ENCODE data around the gene XPO6. TPM values are rescaled to one million over a fixed set of nuclear protein-coding genes. Genes with fewer than 3 reads are reported as not detected.

Gene XPO6
- total and polyA plus RNA-seq, 2 of the 13 experiments (the other 11 are each of a cell fraction or from before 2014, with no cell fraction given): 109 to 129 TPM

DNA sequence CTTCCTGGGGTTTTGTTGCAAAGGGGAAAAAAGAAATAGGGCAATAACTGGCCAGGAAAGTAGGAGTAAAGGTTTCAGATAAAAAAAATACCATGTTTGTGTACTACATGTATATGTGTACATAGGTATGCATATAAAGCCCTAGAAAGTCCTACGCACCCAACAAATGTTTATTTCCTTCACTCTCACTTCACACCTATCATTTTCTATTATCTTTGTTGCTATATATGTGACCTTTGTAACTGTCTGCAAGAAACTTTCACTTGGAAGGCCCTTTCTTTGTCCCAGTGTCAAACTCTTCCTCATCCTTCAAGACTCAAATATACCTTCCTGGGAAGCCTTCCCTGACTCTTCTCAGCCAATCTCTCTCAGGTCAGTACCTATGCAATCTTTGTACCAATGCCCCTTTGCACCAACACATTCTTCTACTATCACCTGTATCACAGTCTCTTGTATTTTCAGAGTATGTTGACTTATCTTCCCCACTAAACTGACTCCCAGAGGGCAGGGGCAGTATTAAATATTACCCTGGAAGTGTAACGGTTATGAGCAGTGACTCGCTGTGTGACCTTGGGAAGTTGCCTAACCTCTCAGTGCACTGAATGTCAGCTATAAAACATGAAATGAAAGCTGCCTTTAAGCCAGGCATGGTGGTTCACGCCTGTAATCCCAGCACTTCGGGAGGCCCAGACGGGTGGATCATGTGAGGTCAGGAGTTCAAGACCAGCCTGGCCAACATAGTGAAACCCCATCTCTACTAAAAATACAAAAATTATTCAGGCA is 6.5 kb downstream of the XPO6 start (continued):
- TF ChIP-seq, protein P1, sequence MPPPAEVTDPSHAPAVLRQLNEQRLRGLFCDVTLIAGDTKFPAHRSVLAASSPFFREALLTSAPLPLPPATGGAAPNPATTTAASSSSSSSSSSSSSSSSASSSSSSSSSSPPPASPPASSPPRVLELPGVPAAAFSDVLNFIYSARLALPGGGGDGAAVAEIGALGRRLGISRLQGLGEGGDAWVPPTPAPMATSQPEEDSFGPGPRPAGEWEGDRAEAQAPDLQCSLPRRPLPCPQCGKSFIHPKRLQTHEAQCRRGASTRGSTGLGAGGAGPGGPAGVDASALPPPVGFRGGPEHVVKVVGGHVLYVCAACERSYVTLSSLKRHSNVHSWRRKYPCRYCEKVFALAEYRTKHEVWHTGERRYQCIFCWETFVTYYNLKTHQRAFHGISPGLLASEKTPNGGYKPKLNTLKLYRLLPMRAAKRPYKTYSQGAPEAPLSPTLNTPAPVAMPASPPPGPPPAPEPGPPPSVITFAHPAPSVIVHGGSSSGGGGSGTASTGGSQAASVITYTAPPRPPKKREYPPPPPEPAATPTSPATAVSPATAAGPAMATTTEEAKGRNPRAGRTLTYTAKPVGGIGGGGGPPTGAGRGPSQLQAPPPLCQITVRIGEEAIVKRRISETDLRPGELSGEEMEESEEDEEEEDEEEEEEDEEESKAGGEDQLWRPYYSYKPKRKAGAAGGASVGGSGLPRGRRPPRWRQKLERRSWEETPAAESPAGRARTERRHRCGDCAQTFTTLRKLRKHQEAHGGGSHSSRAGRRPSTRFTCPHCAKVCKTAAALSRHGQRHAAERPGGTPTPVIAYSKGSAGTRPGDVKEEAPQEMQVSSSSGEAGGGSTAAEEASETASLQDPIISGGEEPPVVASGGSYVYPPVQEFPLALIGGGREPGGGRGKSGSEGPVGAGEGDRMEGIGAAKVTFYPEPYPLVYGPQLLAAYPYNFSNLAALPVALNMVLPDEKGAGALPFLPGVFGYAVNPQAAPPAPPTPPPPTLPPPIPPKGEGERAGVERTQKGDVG (CRISPR knock-in tag; IDR thresholded peaks at IDR 0.05; ENCODE audit: borderline replicate concordance): no peak
- TF ChIP-seq FOSL2 (CRISPR knock-in tag; IDR thresholded peaks at IDR 0.05): peak; percentile 87

DNA sequence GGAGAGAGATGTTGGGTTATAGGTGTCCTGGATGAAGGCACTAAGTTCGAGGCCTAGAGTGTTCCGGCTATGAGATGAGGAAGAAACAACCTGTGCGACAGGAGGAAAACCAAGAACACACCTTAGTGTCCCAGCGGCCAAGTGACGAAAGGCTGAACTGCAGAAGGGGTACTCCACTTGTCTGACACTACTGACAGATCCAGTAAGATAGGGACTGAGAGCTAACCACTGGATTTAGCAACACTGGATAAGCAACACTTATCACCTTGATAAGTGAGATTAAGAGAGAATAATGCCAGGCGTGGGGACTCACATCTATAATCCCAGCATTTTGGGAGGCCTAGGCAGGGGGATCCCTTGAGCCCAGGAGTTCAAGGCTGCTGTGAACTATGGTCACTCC is 7.1 kb downstream of the XPO6 start:
- ChIA-PET POLR2A (interaction anchor here (0.6 kb wide), 1 partner anchor 16 kb away, joined by 3 read pairs; no protein-coding TSS in a partner anchor), CTCF (ENCODE audit: low intra/inter-chr PET ratio, low total read pairs) (no interaction called here)
- no peaks in the 10 kb centered on the region for H3K9me3 ChIP-seq (ENCODE audit: low read length)
- in situ Hi-C loops (cut with HindIII; ENCODE audit: extremely low pct_ligation_motif_present, low pct_unique_long_range_greater_than_20kb) (no loop called here), intact Hi-C loops (cut with micrococcal nuclease; ENCODE audit: unreplicated experiment) (no loop called here)
- H4K20me1 ChIP-seq (ENCODE audit: insufficient read depth, low read length): peaks cover 16% of the 10 kb centered on the region
- no peak overlapping the region for H2AFZ ChIP-seq (ENCODE audit: low read length)
- peaks cover 27 to 63% of the 10 kb centered on the region in 2 experiments for H3K36me3 ChIP-seq (replicated peaks in 1 of 2; ENCODE audit: control insufficient read depth in 1 of 2, insufficient read depth in 2 of 2, low read length in 2 of 2)
- H3K79me2 ChIP-seq (ENCODE audit: insufficient read depth, low read length): peaks cover 83% of the 10 kb centered on the region
- FAIRE-seq: no peak
- no peaks in the 10 kb centered on the region for H3K27me3 ChIP-seq (ENCODE audit: control insufficient read depth in 1 of 2, insufficient read depth in 2 of 2, low read length in 2 of 2)
- DNase-seq (ENCODE audit: low spot score): no peak
- H3K27ac ChIP-seq (ENCODE audit: extremely low read length, insufficient read depth, low read length): peak overlapping the region; percentile 1
- no peak for ATAC-seq
- no peak overlapping the region for H3K9ac ChIP-seq (ENCODE audit: insufficient read depth, low read depth, low read length)
- H3K4me2 ChIP-seq (ENCODE audit: low read depth, low read length): no peak overlapping the region
- 95% methylated on average over 6 of the region's 6 CpGs for WGBS (ENCODE audit: low lambda C conversion rate)
- no peak overlapping the region for H3K4me3 ChIP-seq (replicated peaks in 1 of 3; ENCODE audit: insufficient read depth in 1 of 3, low read depth in 2 of 3, low read length in 3 of 3)
- peaks cover 50% of the 10 kb centered on the region for H3K4me1 ChIP-seq (ENCODE audit: insufficient read depth, low read length)
- no TSS peak for BruUV-seq (replicated peaks)
- TF ChIP-seq MAFF (IDR thresholded peaks at IDR 0.05; ENCODE audit: low read depth, low read length): no peak
- TF ChIP-seq ZNF263 (CRISPR knock-in tag; IDR thresholded peaks at IDR 0.05): no peak
- TF ChIP-seq, protein P2, sequence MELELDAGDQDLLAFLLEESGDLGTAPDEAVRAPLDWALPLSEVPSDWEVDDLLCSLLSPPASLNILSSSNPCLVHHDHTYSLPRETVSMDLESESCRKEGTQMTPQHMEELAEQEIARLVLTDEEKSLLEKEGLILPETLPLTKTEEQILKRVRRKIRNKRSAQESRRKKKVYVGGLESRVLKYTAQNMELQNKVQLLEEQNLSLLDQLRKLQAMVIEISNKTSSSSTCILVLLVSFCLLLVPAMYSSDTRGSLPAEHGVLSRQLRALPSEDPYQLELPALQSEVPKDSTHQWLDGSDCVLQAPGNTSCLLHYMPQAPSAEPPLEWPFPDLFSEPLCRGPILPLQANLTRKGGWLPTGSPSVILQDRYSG (CRISPR knock-in tag; IDR thresholded peaks at IDR 0.05): no peak
- no peak for TF ChIP-seq SRSF4 (IDR thresholded peaks at IDR 0.05; ENCODE audit: low read depth, low read length, poor library complexity, severe bottlenecking)
- TF ChIP-seq TOE1 (CRISPR knock-in tag; IDR thresholded peaks at IDR 0.05): no peak
- TF ChIP-seq REPIN1 (CRISPR knock-in tag; IDR thresholded peaks at IDR 0.05; ENCODE audit: borderline replicate concordance, low read depth): no peak
- no peak for TF ChIP-seq ATF7 (IDR thresholded peaks at IDR 0.05)
- no peak for TF ChIP-seq ATF7 (CRISPR knock-in tag; IDR thresholded peaks at IDR 0.05)
- no peak for TF ChIP-seq ZNF652 (CRISPR knock-in tag; IDR thresholded peaks at IDR 0.05; ENCODE audit: borderline replicate concordance, low read depth)
- TF ChIP-seq NBN (conservative IDR thresholded peaks at IDR 0.05): no peak
- TF ChIP-seq, protein P3, sequence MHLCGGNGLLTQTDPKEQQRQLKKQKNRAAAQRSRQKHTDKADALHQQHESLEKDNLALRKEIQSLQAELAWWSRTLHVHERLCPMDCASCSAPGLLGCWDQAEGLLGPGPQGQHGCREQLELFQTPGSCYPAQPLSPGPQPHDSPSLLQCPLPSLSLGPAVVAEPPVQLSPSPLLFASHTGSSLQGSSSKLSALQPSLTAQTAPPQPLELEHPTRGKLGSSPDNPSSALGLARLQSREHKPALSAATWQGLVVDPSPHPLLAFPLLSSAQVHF (CRISPR knock-in tag; IDR thresholded peaks at IDR 0.05): no peak
- TF ChIP-seq, protein P4, sequence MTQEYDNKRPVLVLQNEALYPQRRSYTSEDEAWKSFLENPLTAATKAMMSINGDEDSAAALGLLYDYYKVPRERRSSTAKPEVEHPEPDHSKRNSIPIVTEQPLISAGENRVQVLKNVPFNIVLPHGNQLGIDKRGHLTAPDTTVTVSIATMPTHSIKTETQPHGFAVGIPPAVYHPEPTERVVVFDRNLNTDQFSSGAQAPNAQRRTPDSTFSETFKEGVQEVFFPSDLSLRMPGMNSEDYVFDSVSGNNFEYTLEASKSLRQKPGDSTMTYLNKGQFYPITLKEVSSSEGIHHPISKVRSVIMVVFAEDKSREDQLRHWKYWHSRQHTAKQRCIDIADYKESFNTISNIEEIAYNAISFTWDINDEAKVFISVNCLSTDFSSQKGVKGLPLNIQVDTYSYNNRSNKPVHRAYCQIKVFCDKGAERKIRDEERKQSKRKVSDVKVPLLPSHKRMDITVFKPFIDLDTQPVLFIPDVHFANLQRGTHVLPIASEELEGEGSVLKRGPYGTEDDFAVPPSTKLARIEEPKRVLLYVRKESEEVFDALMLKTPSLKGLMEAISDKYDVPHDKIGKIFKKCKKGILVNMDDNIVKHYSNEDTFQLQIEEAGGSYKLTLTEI (CRISPR knock-in tag; conservative IDR thresholded peaks at IDR 0.05): no peak
- TF ChIP-seq, protein P5, sequence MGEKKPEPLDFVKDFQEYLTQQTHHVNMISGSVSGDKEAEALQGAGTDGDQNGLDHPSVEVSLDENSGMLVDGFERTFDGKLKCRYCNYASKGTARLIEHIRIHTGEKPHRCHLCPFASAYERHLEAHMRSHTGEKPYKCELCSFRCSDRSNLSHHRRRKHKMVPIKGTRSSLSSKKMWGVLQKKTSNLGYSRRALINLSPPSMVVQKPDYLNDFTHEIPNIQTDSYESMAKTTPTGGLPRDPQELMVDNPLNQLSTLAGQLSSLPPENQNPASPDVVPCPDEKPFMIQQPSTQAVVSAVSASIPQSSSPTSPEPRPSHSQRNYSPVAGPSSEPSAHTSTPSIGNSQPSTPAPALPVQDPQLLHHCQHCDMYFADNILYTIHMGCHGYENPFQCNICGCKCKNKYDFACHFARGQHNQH (CRISPR knock-in tag; IDR thresholded peaks at IDR 0.05): no peak
